ENCODE data around the gene MED13. TPM values are rescaled to one million over a fixed set of nuclear protein-coding genes. Genes with fewer than 3 reads are reported as not detected.

MED13 gene
- total and polyA plus RNA-seq, 4 donors: 4.8 to 80.4 (median 47.5) TPM

GRCh38 chr17:62092784-62093183, 27.7 kb upstream of the MED13 start:
- Histone ChIP-seq H3K9me3 (ENCODE audit: control insufficient read depth, low read length) (no peaks in the 10 kb centered on the region), H3K27me3 (ENCODE audit: control insufficient read depth in 1 of 2, insufficient read depth in 2 of 2, low read length in 1 of 2) (no peaks in the 10 kb centered on the region), H3K4me1 (ENCODE audit: control insufficient read depth in 1 of 2, insufficient read depth in 2 of 2, low read length in 2 of 2) (peaks cover 0 to 1% of the 10 kb centered on the region in 2 donors), H3K27ac (ENCODE audit: low read depth in 1 of 2, low read length in 2 of 2) (no peak overlapping the region), H3K36me3 (ENCODE audit: control insufficient read depth in 1 of 2, insufficient read depth in 2 of 2, low read length in 1 of 2) (peaks cover 0 to 2% of the 10 kb centered on the region in 2 donors), H3K4me3 (ENCODE audit: low read length in 2 of 2) (no peak overlapping the region)
- no peak for DNase-seq
- intact Hi-C loops (cut with DNase I): no loop called here
- ATAC-seq (ENCODE audit: low FRiP score): no peak
- 90 to 91% methylated on average over 2 of the region's 2 CpGs for WGBS, 2 donors

- Histone ChIP-seq H3K4me3 (ENCODE audit: low read length in 2 of 2) (no peak overlapping the region), H3K27me3 (ENCODE audit: control insufficient read depth in 1 of 2, insufficient read depth in 2 of 2, low read length in 1 of 2) (no peaks in the 10 kb centered on the region), H3K9me3 (ENCODE audit: control insufficient read depth, low read length) (no peaks in the 10 kb centered on the region), H3K4me1 (ENCODE audit: control insufficient read depth in 1 of 2, insufficient read depth in 2 of 2, low read length in 2 of 2) (peaks cover 0 to 1% of the 10 kb centered on the region in 2 donors), H3K36me3 (ENCODE audit: control insufficient read depth in 1 of 2, insufficient read depth in 2 of 2, low read length in 1 of 2) (peaks cover 0 to 2% of the 10 kb centered on the region in 2 donors), H3K27ac (ENCODE audit: low read depth in 1 of 2, low read length in 2 of 2) (no peak overlapping the region)
- 71 to 74% methylated on average over 1 of the region's 1 CpG for WGBS, 2 donors
- intact Hi-C loops (cut with DNase I): no loop called here
- no peak for DNase-seq
- no peak for ATAC-seq (ENCODE audit: low FRiP score)
These were observed 26.7 kb upstream of the MED13 start for GRCh38 chr17:62091804-62092203.

- Histone ChIP-seq H3K4me1 (ENCODE audit: control insufficient read depth in 1 of 2, insufficient read depth in 2 of 2, low read length in 2 of 2) (peaks cover 0 to 1% of the 10 kb centered on the region in 2 donors), H3K27me3 (ENCODE audit: control insufficient read depth in 1 of 2, insufficient read depth in 2 of 2, low read length in 1 of 2) (no peaks in the 10 kb centered on the region), H3K36me3 (ENCODE audit: control insufficient read depth in 1 of 2, insufficient read depth in 2 of 2, low read length in 1 of 2) (peaks cover 0 to 2% of the 10 kb centered on the region in 2 donors), H3K4me3 (ENCODE audit: low read length in 2 of 2) (no peak overlapping the region), H3K9me3 (ENCODE audit: control insufficient read depth, low read length) (no peaks in the 10 kb centered on the region), H3K27ac (ENCODE audit: low read depth in 1 of 2, low read length in 2 of 2) (no peak overlapping the region)
- no peak for ATAC-seq (ENCODE audit: low FRiP score)
- DNase-seq: no peak
- WGBS, 2 donors: 95 to 96% methylated on average over 9 of the region's 9 CpGs
- intact Hi-C loops (cut with DNase I): no loop called here
These were observed 25.8 kb upstream of the MED13 start for GRCh38 chr17:62090868-62091267.

GRCh38 chr17:62090021-62090824, 25.1 kb upstream of the MED13 start:
- Histone ChIP-seq H3K27me3 (ENCODE audit: control insufficient read depth in 1 of 2, insufficient read depth in 2 of 2, low read length in 1 of 2) (no peaks in the 10 kb centered on the region), H3K36me3 (ENCODE audit: control insufficient read depth in 1 of 2, insufficient read depth in 2 of 2, low read length in 1 of 2) (peaks cover 0 to 2% of the 10 kb centered on the region in 2 donors), H3K4me1 (ENCODE audit: control insufficient read depth in 1 of 2, insufficient read depth in 2 of 2, low read length in 2 of 2) (peaks cover 0 to 1% of the 10 kb centered on the region in 2 donors), H3K4me3 (ENCODE audit: low read length in 2 of 2) (no peak overlapping the region), H3K27ac (ENCODE audit: low read depth in 1 of 2, low read length in 2 of 2) (no peak overlapping the region), H3K9me3 (ENCODE audit: control insufficient read depth, low read length) (no peaks in the 10 kb centered on the region)
- no peak for DNase-seq
- ATAC-seq (ENCODE audit: low FRiP score): no peak
- WGBS, 2 donors: 86 to 91% methylated on average over 7 of the region's 7 CpGs
- intact Hi-C loops (cut with DNase I): no loop called here

GRCh38 chr17:62089334-62089733, 24.3 kb upstream of the MED13 start:
- ATAC-seq (ENCODE audit: low FRiP score): no peak
- WGBS, 2 donors: 74 to 82% methylated on average over 3 of the region's 3 CpGs
- intact Hi-C loops (cut with DNase I): no loop called here

GRCh38 chr17:62086737-62087136, 21.7 kb upstream of the MED13 start:
- Histone ChIP-seq H3K9me3 (ENCODE audit: control insufficient read depth, low read length) (no peaks in the 10 kb centered on the region), H3K27ac (ENCODE audit: low read depth in 1 of 2, low read length in 2 of 2) (no peak overlapping the region), H3K27me3 (ENCODE audit: control insufficient read depth in 1 of 2, insufficient read depth in 2 of 2, low read length in 1 of 2) (no peaks in the 10 kb centered on the region), H3K4me1 (ENCODE audit: control insufficient read depth in 1 of 2, insufficient read depth in 2 of 2, low read length in 2 of 2) (no peaks in the 10 kb centered on the region), H3K4me3 (ENCODE audit: low read length in 2 of 2) (no peak overlapping the region), H3K36me3 (ENCODE audit: control insufficient read depth in 1 of 2, insufficient read depth in 2 of 2, low read length in 1 of 2) (no peaks in the 10 kb centered on the region)
- DNase-seq (no peak), ATAC-seq (ENCODE audit: low FRiP score) (no peak)
- intact Hi-C loops (cut with DNase I): no loop called here
- WGBS, 2 donors: 93 to 96% methylated on average over 2 of the region's 2 CpGs

More at GRCh38 chr17:62089334-62089733, 24.3 kb upstream of the MED13 start:
- no peak overlapping the region for H3K4me3 ChIP-seq (ENCODE audit: low read length in 2 of 2)
- H3K27ac ChIP-seq (ENCODE audit: low read depth in 1 of 2, low read length in 2 of 2): no peak overlapping the region
- no peaks in the 10 kb centered on the region for H3K9me3 ChIP-seq (ENCODE audit: control insufficient read depth, low read length)
- no peak for DNase-seq
- no peaks in the 10 kb centered on the region for H3K27me3 ChIP-seq (ENCODE audit: control insufficient read depth in 1 of 2, insufficient read depth in 2 of 2, low read length in 1 of 2)
- peaks cover 0 to 1% of the 10 kb centered on the region in 2 donors for H3K4me1 ChIP-seq (ENCODE audit: control insufficient read depth in 1 of 2, insufficient read depth in 2 of 2, low read length in 2 of 2)
- peaks cover 0 to 2% of the 10 kb centered on the region in 2 donors for H3K36me3 ChIP-seq (ENCODE audit: control insufficient read depth in 1 of 2, insufficient read depth in 2 of 2, low read length in 1 of 2)

GRCh38 chr17:62085511-62086408, 20.7 kb upstream of the MED13 start:
- Histone ChIP-seq H3K36me3 (ENCODE audit: control insufficient read depth in 1 of 2, insufficient read depth in 2 of 2, low read length in 1 of 2) (no peaks in the 10 kb centered on the region), H3K4me3 (ENCODE audit: low read length in 2 of 2) (no peak overlapping the region), H3K27me3 (ENCODE audit: control insufficient read depth in 1 of 2, insufficient read depth in 2 of 2, low read length in 1 of 2) (no peaks in the 10 kb centered on the region), H3K9me3 (ENCODE audit: control insufficient read depth, low read length) (no peaks in the 10 kb centered on the region), H3K4me1 (ENCODE audit: control insufficient read depth in 1 of 2, insufficient read depth in 2 of 2, low read length in 2 of 2) (no peaks in the 10 kb centered on the region), H3K27ac (ENCODE audit: low read depth in 1 of 2, low read length in 2 of 2) (no peak overlapping the region)
- no peak for ATAC-seq (ENCODE audit: low FRiP score)
- intact Hi-C loops (cut with DNase I): no loop called here
- DNase-seq: no peak
- 47 to 48% methylated on average over 7 of the region's 7 CpGs for WGBS, 2 donors

GRCh38 chr17:62084585-62084984, 19.5 kb upstream of the MED13 start:
- Histone ChIP-seq H3K36me3 (ENCODE audit: control insufficient read depth in 1 of 2, insufficient read depth in 2 of 2, low read length in 1 of 2) (no peaks in the 10 kb centered on the region), H3K9me3 (ENCODE audit: control insufficient read depth, low read length) (no peaks in the 10 kb centered on the region), H3K4me1 (ENCODE audit: control insufficient read depth in 1 of 2, insufficient read depth in 2 of 2, low read length in 2 of 2) (no peaks in the 10 kb centered on the region), H3K27me3 (ENCODE audit: control insufficient read depth in 1 of 2, insufficient read depth in 2 of 2, low read length in 1 of 2) (no peaks in the 10 kb centered on the region), H3K27ac (ENCODE audit: low read depth in 1 of 2, low read length in 2 of 2) (no peak overlapping the region), H3K4me3 (ENCODE audit: low read length in 2 of 2) (no peak overlapping the region)
- ATAC-seq (ENCODE audit: low FRiP score) (no peak), DNase-seq (no peak)
- WGBS, 2 donors: 90% methylated on average over 3 of the region's 3 CpGs
- intact Hi-C loops (cut with DNase I): no loop called here
